Kidney (tissue), 14 donors: Measurements from ENCODE around the gene CTDP1. TPM values are rescaled to one million over a fixed set of nuclear protein-coding genes. Genes with fewer than 3 reads are reported as not detected.
A peak's percentile ranks its signal among the peaks of the same experiment; 100 is the strongest.

ENCODE experiments used
- DNase-seq, 5 donors: peaks; one replicate each; pipeline ENCODE4 v3.0.0-alpha.2; 2013 to 2020
- FAIRE-seq: peaks from 2 replicates; lab custom pipeline; 2012; peaks lifted over from hg19 to GRCh38; lab: Jason Lieb, UNC
- H3K27ac ChIP-seq, 2 donors: one replicate each; pipeline ENCODE4 v1.7.0; 2013; ENCODE audit warnings: low read depth in 2 of 2, low read length in 2 of 2, inconsistent platforms in 1 of 2
- H3K27me3 ChIP-seq: one replicate; pipeline ENCODE4 v1.7.1; 2013; ENCODE audit warnings: low read length, inconsistent platforms; ENCODE audit not compliant: control insufficient read depth, insufficient read depth
- H3K36me3 ChIP-seq, 3 donors: one replicate each; pipeline versions ENCODE4 v1.7.0 to v1.7.1; 2013; ENCODE audit warnings: low read length in 3 of 3, control low read depth in 1 of 3, inconsistent platforms in 1 of 3; ENCODE audit not compliant: insufficient read depth in 3 of 3, control insufficient read depth in 2 of 3
- H3K4me1 ChIP-seq, 3 donors: one replicate each; pipeline versions ENCODE4 v1.7.0 to v1.7.1; 2013; ENCODE audit warnings: low read length in 3 of 3, inconsistent platforms in 1 of 3, low read depth in 1 of 3; ENCODE audit not compliant: control insufficient read depth in 2 of 3, insufficient read depth in 2 of 3
- H3K4me3 ChIP-seq, 3 donors: one replicate each; pipeline versions ENCODE4 v1.7.0 to v1.8.1; 2013; ENCODE audit warnings: low read length in 3 of 3, control low read depth in 1 of 3, inconsistent platforms in 1 of 3
- H3K9ac ChIP-seq, 3 donors: one replicate each; pipeline versions ENCODE4 v1.7.0 to v1.7.1; 2013; ENCODE audit warnings: low read length in 3 of 3, control low read depth in 1 of 3, inconsistent platforms in 1 of 3
- H3K9me3 ChIP-seq, 3 donors: one replicate each; pipeline versions ENCODE4 v1.7.0 to v1.7.1; 2013; ENCODE audit warnings: low read length in 3 of 3, control low read depth in 1 of 3, inconsistent platforms in 1 of 3; ENCODE audit not compliant: control insufficient read depth in 2 of 3, insufficient read depth in 1 of 3
- intact Hi-C: fragments of 100-400 bp; cut with DNase I; formaldehyde crosslinking; loops from one replicate; pipeline ENCODE4 v1.11.1; 2022
- polyA plus RNA-seq: library from polyadenylated mRNA; stranded (reverse); fragments of 350-450 nt; fragmentation: Illumina TruSeq; extraction: RNeasy Lipid Tissue Mini Kit (QIAGEN cat#74804); gene quantifications from one replicate; pipeline ENCODE4 v1.2.3, GENCODE V29; 2014; ENCODE audit warnings: low read depth, low replicate concordance; ENCODE audit not compliant: insufficient read depth
- total RNA-seq: library from RNA; stranded (reverse); fragmentation: NEBNext Ultra II Directional; extraction: Animal tissue kit (Norgen Biotek cat#: 25700); gene quantifications from one replicate; pipeline ENCODE4 v1.2.1, GENCODE V29; 2021
- TF ChIP-seq, protein P1 (sequence below): IDR thresholded peaks from 3 replicates; pipeline ENCODE4 v1.5.1; 2012; ENCODE audit warnings: mild to moderate bottlenecking, moderate library complexity, borderline replicate concordance; ENCODE audit not compliant: insufficient read depth; ENCODE audit errors: extremely low read depth
- donor health status: control.
- donor health status: control.
- donor health status: control.
- donor health status: control.
- donor health status: control.
- donor health status: DM: yes; HTN: yes; CAD: no.
- donor health status: Normal renal cell carcinoma (clear cell type).

Gene CTDP1
- total and polyA plus RNA-seq, 2 donors from 2014 or later = 11.1 to 21.8 TPM

- Histone ChIP-seq H3K9me3 (no peaks in the 10 kb centered on the region), H3K4me3 (no peak overlapping the region), H3K4me1 (no peaks in the 10 kb centered on the region), H3K27ac (no peak overlapping the region), H3K36me3 (peaks cover 0 to 23% (median 11%) of the 10 kb centered on the region in 3 donors), H3K9ac (no peak overlapping the region), H3K27me3 (no peaks in the 10 kb centered on the region)
- intact Hi-C loops = no loop called here
- no peak for DNase-seq
- no peak for FAIRE-seq
- TF ChIP-seq, protein P1, sequence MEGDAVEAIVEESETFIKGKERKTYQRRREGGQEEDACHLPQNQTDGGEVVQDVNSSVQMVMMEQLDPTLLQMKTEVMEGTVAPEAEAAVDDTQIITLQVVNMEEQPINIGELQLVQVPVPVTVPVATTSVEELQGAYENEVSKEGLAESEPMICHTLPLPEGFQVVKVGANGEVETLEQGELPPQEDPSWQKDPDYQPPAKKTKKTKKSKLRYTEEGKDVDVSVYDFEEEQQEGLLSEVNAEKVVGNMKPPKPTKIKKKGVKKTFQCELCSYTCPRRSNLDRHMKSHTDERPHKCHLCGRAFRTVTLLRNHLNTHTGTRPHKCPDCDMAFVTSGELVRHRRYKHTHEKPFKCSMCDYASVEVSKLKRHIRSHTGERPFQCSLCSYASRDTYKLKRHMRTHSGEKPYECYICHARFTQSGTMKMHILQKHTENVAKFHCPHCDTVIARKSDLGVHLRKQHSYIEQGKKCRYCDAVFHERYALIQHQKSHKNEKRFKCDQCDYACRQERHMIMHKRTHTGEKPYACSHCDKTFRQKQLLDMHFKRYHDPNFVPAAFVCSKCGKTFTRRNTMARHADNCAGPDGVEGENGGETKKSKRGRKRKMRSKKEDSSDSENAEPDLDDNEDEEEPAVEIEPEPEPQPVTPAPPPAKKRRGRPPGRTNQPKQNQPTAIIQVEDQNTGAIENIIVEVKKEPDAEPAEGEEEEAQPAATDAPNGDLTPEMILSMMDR = no peak
Measured at GRCh38 chr18:79712206-79712857, 32.7 kb downstream of the CTDP1 start.

DNA sequence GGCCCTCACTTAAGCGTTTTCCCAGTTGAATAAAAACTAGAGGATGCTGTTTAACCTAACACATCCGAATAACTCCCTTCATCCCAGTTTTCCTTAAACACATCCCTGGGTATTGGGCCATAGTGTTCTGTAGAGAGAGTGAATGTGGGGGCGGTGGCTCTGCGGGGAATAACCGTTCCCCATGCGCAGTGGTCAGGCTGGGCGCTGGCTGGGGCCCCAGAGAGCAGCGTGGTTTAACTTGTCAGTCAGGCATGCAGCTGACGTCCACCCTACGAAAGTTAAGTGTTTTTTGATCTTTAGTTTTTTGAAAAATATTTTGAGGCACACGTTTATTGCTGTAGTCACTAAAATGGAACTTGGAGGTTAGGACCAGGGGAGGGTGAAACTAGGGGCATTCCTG lies 33.7 kb downstream of the CTDP1 start:
- Histone ChIP-seq H3K36me3 (peaks cover 0 to 19% (median 11%) of the 10 kb centered on the region in 3 donors), H3K9ac (no peak overlapping the region), H3K27ac (no peak overlapping the region), H3K4me3 (no peak overlapping the region), H3K4me1 (no peaks in the 10 kb centered on the region), H3K27me3 (no peaks in the 10 kb centered on the region), H3K9me3 (no peaks in the 10 kb centered on the region)
- intact Hi-C loops = no loop called here
- DNase-seq (no peak), FAIRE-seq (no peak)
- TF ChIP-seq, protein P1 = no peak

GRCh38 chr18:79714531-79715240 lies 35.1 kb downstream of the CTDP1 start:
- no peak overlapping the region for H3K27ac ChIP-seq
- peak in 1 of 5 donors; percentile 66 for DNase-seq
- no peaks in the 10 kb centered on the region for H3K9me3 ChIP-seq
- no peaks in the 10 kb centered on the region for H3K27me3 ChIP-seq
- H3K36me3 ChIP-seq = peaks cover 4 to 23% (median 16%) of the 10 kb centered on the region in 3 donors
- H3K4me3 ChIP-seq = peak overlapping the region in 2 of 3 donors; percentile 18 to 48
- TF ChIP-seq, protein P1 = no peak
- FAIRE-seq = no peak
- intact Hi-C loops = no loop called here
- H3K4me1 ChIP-seq = no peaks in the 10 kb centered on the region
- no peak overlapping the region for H3K9ac ChIP-seq
